ENCODE data around the gene CCDC24. TPM values are rescaled to one million over a fixed set of nuclear protein-coding genes. Genes with fewer than 3 reads are reported as not detected.
A peak's percentile ranks its signal among the peaks of the same experiment; 100 is the strongest.

The CCDC24 gene
- total RNA-seq, 2 donors from 2014 or later, result 6.7 to 21.1 TPM

DNA sequence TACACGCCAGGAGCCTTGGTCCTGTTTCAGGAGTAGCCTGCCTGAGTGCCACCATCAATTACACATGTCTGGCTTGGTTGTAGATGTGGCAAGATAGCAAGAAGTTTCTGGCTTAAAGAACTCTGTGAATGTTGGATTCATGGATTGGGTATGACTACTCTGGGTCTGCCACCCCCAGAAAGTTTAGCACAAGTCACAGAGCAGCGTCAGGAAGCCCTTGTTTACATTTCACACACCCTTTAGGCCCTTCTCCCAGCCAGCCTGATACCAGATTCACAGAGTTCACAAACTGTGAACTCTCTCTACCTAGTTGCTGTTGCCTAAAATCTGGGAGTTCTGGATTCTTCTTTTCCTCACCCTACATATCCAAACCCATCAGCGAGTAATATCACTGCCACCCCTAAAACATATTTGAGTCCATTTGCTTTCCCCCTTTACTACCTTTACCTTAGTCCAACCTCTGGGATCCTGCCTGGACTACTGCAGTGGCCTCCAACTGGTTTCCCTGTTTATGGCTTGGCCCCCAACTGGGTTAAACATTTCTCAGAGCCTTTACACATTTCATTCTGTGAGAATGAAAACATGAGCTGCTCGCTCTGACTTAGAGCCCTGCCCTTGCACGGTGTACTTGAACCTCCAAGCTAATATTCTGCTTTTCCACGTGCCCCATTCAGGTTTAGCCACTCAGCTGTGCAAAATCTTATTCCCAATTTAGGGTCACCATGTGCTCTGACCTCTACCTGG lies 4.1 kb upstream of the CCDC24 start:
- Histone ChIP-seq H3K9me3 (no peaks in the 10 kb centered on the region), H3K4me1 (peaks cover 14% of the 10 kb centered on the region), H3K36me3 (replicated peaks in 1 of 2; ENCODE audit: insufficient read depth in 1 of 2, low read depth in 2 of 2) (peaks cover 0 to 2% of the 10 kb centered on the region in 2 donors), H3K4me3 (no peak overlapping the region), H3K27me3 (no peaks in the 10 kb centered on the region), H3K27ac (peak overlapping the region in 1 of 4 donors; percentile 16)
- 72 to 75% methylated on average over 6 of the region's 6 CpGs for WGBS, 2 donors
- DNase-seq, result no peak
- intact Hi-C loops (cut with DNase I), result no loop called here
- no peak for ATAC-seq
- no peak for TF ChIP-seq POLR2A (IDR thresholded peaks at IDR 0.05)
- TF ChIP-seq, protein P1, sequence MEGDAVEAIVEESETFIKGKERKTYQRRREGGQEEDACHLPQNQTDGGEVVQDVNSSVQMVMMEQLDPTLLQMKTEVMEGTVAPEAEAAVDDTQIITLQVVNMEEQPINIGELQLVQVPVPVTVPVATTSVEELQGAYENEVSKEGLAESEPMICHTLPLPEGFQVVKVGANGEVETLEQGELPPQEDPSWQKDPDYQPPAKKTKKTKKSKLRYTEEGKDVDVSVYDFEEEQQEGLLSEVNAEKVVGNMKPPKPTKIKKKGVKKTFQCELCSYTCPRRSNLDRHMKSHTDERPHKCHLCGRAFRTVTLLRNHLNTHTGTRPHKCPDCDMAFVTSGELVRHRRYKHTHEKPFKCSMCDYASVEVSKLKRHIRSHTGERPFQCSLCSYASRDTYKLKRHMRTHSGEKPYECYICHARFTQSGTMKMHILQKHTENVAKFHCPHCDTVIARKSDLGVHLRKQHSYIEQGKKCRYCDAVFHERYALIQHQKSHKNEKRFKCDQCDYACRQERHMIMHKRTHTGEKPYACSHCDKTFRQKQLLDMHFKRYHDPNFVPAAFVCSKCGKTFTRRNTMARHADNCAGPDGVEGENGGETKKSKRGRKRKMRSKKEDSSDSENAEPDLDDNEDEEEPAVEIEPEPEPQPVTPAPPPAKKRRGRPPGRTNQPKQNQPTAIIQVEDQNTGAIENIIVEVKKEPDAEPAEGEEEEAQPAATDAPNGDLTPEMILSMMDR (IDR thresholded peaks at IDR 0.05), result no peak

DNA sequence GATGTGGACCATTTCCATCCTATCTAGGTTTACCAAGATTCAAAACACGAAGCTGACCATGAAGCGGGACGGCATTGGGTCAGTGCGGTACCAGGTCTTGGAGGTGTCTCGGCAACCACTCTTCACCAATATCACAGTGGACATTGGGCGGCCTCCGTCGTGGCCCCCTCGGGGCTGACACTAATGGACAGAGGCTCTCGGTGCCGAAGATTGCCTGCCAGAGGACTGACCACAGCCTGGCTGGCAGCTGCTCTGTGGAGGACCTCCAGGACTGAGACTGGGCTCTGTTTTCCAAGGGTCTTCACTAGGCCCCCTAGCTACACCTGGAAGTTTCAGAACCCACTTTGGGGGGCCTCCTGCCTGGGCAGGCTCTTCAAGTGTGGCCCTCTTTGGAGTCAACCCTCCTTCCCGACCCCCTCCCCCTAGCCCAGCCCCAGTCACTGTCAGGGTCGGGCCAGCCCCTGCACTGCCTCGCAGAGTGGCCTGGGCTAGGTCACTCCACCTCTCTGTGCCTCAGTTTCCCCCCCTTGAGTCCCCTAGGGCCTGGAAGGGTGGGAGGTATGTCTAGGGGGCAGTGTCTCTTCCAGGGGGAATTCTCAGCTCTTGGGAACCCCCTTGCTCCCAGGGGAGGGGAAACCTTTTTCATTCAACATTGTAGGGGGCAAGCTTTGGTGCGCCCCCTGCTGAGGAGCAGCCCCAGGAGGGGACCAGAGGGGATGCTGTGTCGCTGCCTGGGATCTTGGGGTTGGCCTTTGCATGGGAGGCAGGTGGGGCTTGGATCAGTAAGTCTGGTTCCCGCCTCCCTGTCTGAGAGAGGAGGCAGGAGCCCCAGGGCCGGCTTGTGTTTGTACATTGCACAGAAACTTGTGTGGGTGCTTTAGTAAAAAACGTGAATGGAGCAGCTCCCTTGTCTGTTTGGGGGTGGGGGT lies 864 bp upstream of the CCDC24 start:
- Histone ChIP-seq H3K4me3 (peak overlapping the region in 1 of 2 donors; percentile 38), H3K4me1 (peaks cover 19% of the 10 kb centered on the region), H3K36me3 (replicated peaks in 1 of 2; ENCODE audit: insufficient read depth in 1 of 2, low read depth in 2 of 2) (no peaks in the 10 kb centered on the region), H3K27me3 (no peaks in the 10 kb centered on the region), H3K27ac (peak overlapping the region; percentile 79 to 89 (median 84)), H3K9me3 (no peaks in the 10 kb centered on the region)
- ATAC-seq (no peak), DNase-seq (peak in 1 of 4 donors; percentile 32)
- WGBS, 2 donors, result 59 to 66% methylated on average over 10 to 19 of the region's 19 CpGs
- TF ChIP-seq, protein P1 (IDR thresholded peaks at IDR 0.05), result no peak
- TF ChIP-seq POLR2A (IDR thresholded peaks at IDR 0.05), result no peak
- intact Hi-C loops (cut with DNase I), result no loop called here

- peak overlapping the region in 1 of 2 donors; percentile 38 for H3K4me3 ChIP-seq
- WGBS, 2 donors, result 0% methylated on average over 4 to 10 of the region's 10 CpGs
- DNase-seq, result no peak
- H3K36me3 ChIP-seq (replicated peaks in 1 of 2; ENCODE audit: insufficient read depth in 1 of 2, low read depth in 2 of 2), result no peaks in the 10 kb centered on the region
- no peaks in the 10 kb centered on the region for H3K9me3 ChIP-seq
- no peaks in the 10 kb centered on the region for H3K27me3 ChIP-seq
- H3K27ac ChIP-seq, result peak overlapping the region; percentile 79 to 89 (median 84)
- intact Hi-C loops (cut with DNase I), result no loop called here
- no peak for ATAC-seq
- TF ChIP-seq POLR2A (IDR thresholded peaks at IDR 0.05), result peak in 1 of 3 donors; percentile 68
- TF ChIP-seq, protein P1 (IDR thresholded peaks at IDR 0.05), result no peak
- H3K4me1 ChIP-seq, result peaks cover 19% of the 10 kb centered on the region
Observed at GRCh38 chr1:43991200-43991475, 261 bp upstream of the CCDC24 start.

DNA sequence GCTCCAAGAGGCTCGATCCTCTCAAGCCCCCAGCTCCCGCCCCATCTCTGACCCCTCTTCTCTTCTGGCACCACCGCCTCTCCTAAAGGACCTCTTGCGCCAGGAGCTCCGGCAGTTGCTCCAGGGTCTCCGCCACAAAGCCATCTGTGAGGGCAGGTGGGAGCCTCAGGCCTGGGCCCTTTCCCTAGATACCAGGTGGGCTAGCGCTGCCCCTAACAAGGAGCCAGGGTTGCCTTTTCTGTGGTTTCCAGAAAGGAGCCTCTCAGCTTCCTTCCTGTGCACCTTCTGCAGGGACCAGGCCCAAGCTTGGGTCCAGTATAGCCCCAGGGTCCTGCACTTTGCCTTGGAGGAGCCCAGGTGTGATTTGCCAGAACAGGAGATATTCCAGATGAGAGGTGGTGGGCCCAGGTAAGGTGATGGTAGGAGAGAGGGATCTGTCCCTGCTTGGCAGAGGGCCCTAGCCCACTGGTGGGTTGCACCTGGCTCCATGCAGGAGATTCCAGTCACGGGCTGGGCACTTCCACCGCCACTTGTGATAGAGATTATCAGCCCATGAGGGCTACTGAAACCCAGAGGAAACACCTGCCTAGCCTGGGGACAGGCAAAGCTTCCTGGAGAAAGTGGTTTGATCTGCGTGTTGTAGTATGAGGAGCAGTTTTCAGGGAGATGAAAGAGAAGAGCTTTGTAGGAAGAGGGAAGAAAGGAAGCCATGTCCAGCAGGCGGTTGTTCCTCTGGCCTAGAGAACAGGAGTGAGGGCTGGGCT lies 1.0 kb downstream of the CCDC24 start:
- WGBS, 2 donors, result 31 to 47% methylated on average over 6 to 11 of the region's 11 CpGs
- H3K4me3 ChIP-seq, result peak overlapping the region; percentile 38 to 65
- peaks cover 19% of the 10 kb centered on the region for H3K4me1 ChIP-seq
- H3K36me3 ChIP-seq (replicated peaks in 1 of 2; ENCODE audit: insufficient read depth in 1 of 2, low read depth in 2 of 2), result no peaks in the 10 kb centered on the region
- H3K27me3 ChIP-seq, result no peaks in the 10 kb centered on the region
- no peak for DNase-seq
- TF ChIP-seq POLR2A (IDR thresholded peaks at IDR 0.05), result no peak
- TF ChIP-seq, protein P1 (IDR thresholded peaks at IDR 0.05), result no peak
- H3K27ac ChIP-seq, result peak overlapping the region; percentile 79 to 89 (median 84)
- intact Hi-C loops (cut with DNase I), result no loop called here
- H3K9me3 ChIP-seq, result no peaks in the 10 kb centered on the region
- ATAC-seq, result no peak
